Fibroblast of peridontal ligament (primary cell): ENCODE data around the gene SPAG8.

Source experiments
- DNase-seq: peaks from one replicate; pipeline ENCODE4 v3.0.0-alpha.2; 2010; ENCODE audit errors: extremely low read depth

The SPAG8 gene

GRCh38 chr9:35839926-35840325 is 27.9 kb upstream of the SPAG8 start:
- no peak for DNase-seq

- DNase-seq, result no peak
Measured at GRCh38 chr9:35836595-35836994, 24.5 kb upstream of the SPAG8 start.

GRCh38 chr9:35835766-35836165 is 23.7 kb upstream of the SPAG8 start:
- no peak for DNase-seq

- DNase-seq, result no peak
Measured at GRCh38 chr9:35835216-35835632, 23.2 kb upstream of the SPAG8 start.

GRCh38 chr9:35834260-35835215 is 22.5 kb upstream of the SPAG8 start:
- no peak for DNase-seq

- no peak for DNase-seq
Measured at GRCh38 chr9:35832814-35833213, 20.8 kb upstream of the SPAG8 start.

GRCh38 chr9:35831040-35831439 is 19.0 kb upstream of the SPAG8 start:
- DNase-seq, result no peak

- DNase-seq, result no peak
Measured at GRCh38 chr9:35829764-35830096, 17.7 kb upstream of the SPAG8 start.

GRCh38 chr9:35829084-35829763 is 17.2 kb upstream of the SPAG8 start, which contains the start of gene TMEM8B:
Gene TMEM8B (plus strand): TSS chr9:35829228. CDS start chr9:35829448, 220 bp downstream.
- peak; percentile 85 for DNase-seq

GRCh38 chr9:35828716-35829083 is 16.6 kb upstream of the SPAG8 start, which contains the start of gene FAM221B:
Gene FAM221B (minus strand): TSS chr9:35828732. CDS start chr9:35826161, 2,571 bp downstream.
- no peak for DNase-seq

GRCh38 chr9:35827486-35827885 is 15.4 kb upstream of the SPAG8 start:
- DNase-seq, result peak; percentile 78

GRCh38 chr9:35826071-35826701 is 14.1 kb upstream of the SPAG8 start:
- peak; percentile 80 for DNase-seq

- no peak for DNase-seq
Measured at GRCh38 chr9:35822926-35823325, 10.9 kb upstream of the SPAG8 start.

GRCh38 chr9:35820076-35820475 is 8.0 kb upstream of the SPAG8 start:
- peak; percentile 81 for DNase-seq

- DNase-seq, result no peak
Measured at GRCh38 chr9:35818341-35818740, 6.3 kb upstream of the SPAG8 start.

GRCh38 chr9:35816708-35817107 is 4.6 kb upstream of the SPAG8 start:
- peak; percentile 22 for DNase-seq

GRCh38 chr9:35814841-35815543 is 2.9 kb upstream of the SPAG8 start, which contains the start of gene HINT2:
Gene HINT2 (minus strand): TSS chr9:35815042. CDS start chr9:35814979, 63 bp downstream.
- peak; percentile 99 for DNase-seq

GRCh38 chr9:35814106-35814840 is 2.2 kb upstream of the SPAG8 start:
- DNase-seq, result peak; percentile 54

- no peak for DNase-seq
Measured at GRCh38 chr9:35813434-35814105, 1.5 kb upstream of the SPAG8 start.

GRCh38 chr9:35811381-35812024 is 559 bp downstream of the SPAG8 start:
- no peak for DNase-seq
